ENCODE data around the gene GOLGA3. TPM values are rescaled to one million over a fixed set of nuclear protein-coding genes. Genes with fewer than 3 reads are reported as not detected.

GOLGA3 gene
- polyA plus RNA-seq, 1 donor (not counting 4 experiments of a cell fraction or from before 2014, with no cell fraction given): 11.0 TPM

- peaks cover 90% of the 10 kb centered on the region for H3K79me2 ChIP-seq (ENCODE audit: control insufficient read depth, insufficient read depth, low read length)
- no peak overlapping the region for H3K27ac ChIP-seq (ENCODE audit: control insufficient read depth, insufficient read depth, low read length)
- no peaks in the 10 kb centered on the region for H3K9me1 ChIP-seq (ENCODE audit: control insufficient read depth, extremely low read depth, insufficient read depth, low read length)
- no peaks in the 10 kb centered on the region for H3K4me1 ChIP-seq (ENCODE audit: control insufficient read depth, extremely low read depth, insufficient read depth, low read length)
- no peak overlapping the region for H2AFZ ChIP-seq (ENCODE audit: control insufficient read depth, low read length)
- H3K4me3 ChIP-seq (ENCODE audit: control insufficient read depth in 2 of 3, extremely low read depth in 1 of 3, insufficient read depth in 2 of 3, low read depth in 1 of 3, low read length in 3 of 3): no peak overlapping the region
- peaks cover 36% of the 10 kb centered on the region for H4K20me1 ChIP-seq (ENCODE audit: control insufficient read depth, extremely low read depth, insufficient read depth, low read length)
- DNase-seq (ENCODE audit: low read depth, low spot score) (no peak), FAIRE-seq (no peak)
- dilution Hi-C loops (cut with MboI; ENCODE audit: extremely low pct_ligation_motif_present, low sequenced_read_pairs): no loop called here
- H3K4me2 ChIP-seq (ENCODE audit: control insufficient read depth, extremely low read depth, insufficient read depth, low read depth, low read length): no peak overlapping the region
- TF ChIP-seq EZH2 (IDR thresholded peaks at IDR 0.05; ENCODE audit: low read length): no peak
- TF ChIP-seq, protein P1, sequence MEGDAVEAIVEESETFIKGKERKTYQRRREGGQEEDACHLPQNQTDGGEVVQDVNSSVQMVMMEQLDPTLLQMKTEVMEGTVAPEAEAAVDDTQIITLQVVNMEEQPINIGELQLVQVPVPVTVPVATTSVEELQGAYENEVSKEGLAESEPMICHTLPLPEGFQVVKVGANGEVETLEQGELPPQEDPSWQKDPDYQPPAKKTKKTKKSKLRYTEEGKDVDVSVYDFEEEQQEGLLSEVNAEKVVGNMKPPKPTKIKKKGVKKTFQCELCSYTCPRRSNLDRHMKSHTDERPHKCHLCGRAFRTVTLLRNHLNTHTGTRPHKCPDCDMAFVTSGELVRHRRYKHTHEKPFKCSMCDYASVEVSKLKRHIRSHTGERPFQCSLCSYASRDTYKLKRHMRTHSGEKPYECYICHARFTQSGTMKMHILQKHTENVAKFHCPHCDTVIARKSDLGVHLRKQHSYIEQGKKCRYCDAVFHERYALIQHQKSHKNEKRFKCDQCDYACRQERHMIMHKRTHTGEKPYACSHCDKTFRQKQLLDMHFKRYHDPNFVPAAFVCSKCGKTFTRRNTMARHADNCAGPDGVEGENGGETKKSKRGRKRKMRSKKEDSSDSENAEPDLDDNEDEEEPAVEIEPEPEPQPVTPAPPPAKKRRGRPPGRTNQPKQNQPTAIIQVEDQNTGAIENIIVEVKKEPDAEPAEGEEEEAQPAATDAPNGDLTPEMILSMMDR (optimal IDR thresholded peaks at IDR 0.05 in 1 of 3, IDR thresholded peaks at IDR 0.05 in 1 of 3, conservative IDR thresholded peaks at IDR 0.05 in 1 of 3; ENCODE audit: extremely low read depth in 1 of 3, insufficient read depth in 2 of 3, low read length in 3 of 3): no peak
- no peaks in the 10 kb centered on the region for H3K27me3 ChIP-seq (ENCODE audit: control insufficient read depth, extremely low read depth, insufficient read depth, low read length)
- H3K36me3 ChIP-seq (ENCODE audit: control insufficient read depth in 2 of 2, extremely low read depth in 1 of 2, insufficient read depth in 2 of 2, low read length in 2 of 2): peaks cover 61 to 68% of the 10 kb centered on the region in 2 experiments
- no peak overlapping the region for H3K9ac ChIP-seq (ENCODE audit: control insufficient read depth, extremely low read depth, insufficient read depth, low read length)
- H3K9me3 ChIP-seq (ENCODE audit: control insufficient read depth, low read depth, low read length): no peaks in the 10 kb centered on the region
Measured at GRCh38 chr12:132746613-132747012, 82.1 kb downstream of the GOLGA3 start.

- no peak overlapping the region for H3K4me2 ChIP-seq (ENCODE audit: control insufficient read depth, extremely low read depth, insufficient read depth, low read depth, low read length)
- no peak overlapping the region for H3K4me3 ChIP-seq (ENCODE audit: control insufficient read depth in 2 of 3, extremely low read depth in 1 of 3, insufficient read depth in 2 of 3, low read depth in 1 of 3, low read length in 3 of 3)
- no peak overlapping the region for H3K9ac ChIP-seq (ENCODE audit: control insufficient read depth, extremely low read depth, insufficient read depth, low read length)
- FAIRE-seq: no peak
- no peaks in the 10 kb centered on the region for H3K4me1 ChIP-seq (ENCODE audit: control insufficient read depth, extremely low read depth, insufficient read depth, low read length)
- TF ChIP-seq, protein P1 (optimal IDR thresholded peaks at IDR 0.05 in 1 of 3, IDR thresholded peaks at IDR 0.05 in 1 of 3, conservative IDR thresholded peaks at IDR 0.05 in 1 of 3; ENCODE audit: extremely low read depth in 1 of 3, insufficient read depth in 2 of 3, low read length in 3 of 3): no peak
- TF ChIP-seq EZH2 (IDR thresholded peaks at IDR 0.05; ENCODE audit: low read length): no peak
- DNase-seq (ENCODE audit: low read depth, low spot score): no peak
- H3K9me3 ChIP-seq (ENCODE audit: control insufficient read depth, low read depth, low read length): no peaks in the 10 kb centered on the region
- H3K9me1 ChIP-seq (ENCODE audit: control insufficient read depth, extremely low read depth, insufficient read depth, low read length): no peaks in the 10 kb centered on the region
- peaks cover 81% of the 10 kb centered on the region for H3K79me2 ChIP-seq (ENCODE audit: control insufficient read depth, insufficient read depth, low read length)
- peaks cover 40% of the 10 kb centered on the region for H4K20me1 ChIP-seq (ENCODE audit: control insufficient read depth, extremely low read depth, insufficient read depth, low read length)
- no peaks in the 10 kb centered on the region for H3K27me3 ChIP-seq (ENCODE audit: control insufficient read depth, extremely low read depth, insufficient read depth, low read length)
- H3K27ac ChIP-seq (ENCODE audit: control insufficient read depth, insufficient read depth, low read length): no peak overlapping the region
- H3K36me3 ChIP-seq (ENCODE audit: control insufficient read depth in 2 of 2, extremely low read depth in 1 of 2, insufficient read depth in 2 of 2, low read length in 2 of 2): peaks cover 64 to 71% of the 10 kb centered on the region in 2 experiments
- dilution Hi-C loops (cut with MboI; ENCODE audit: extremely low pct_ligation_motif_present, low sequenced_read_pairs): no loop called here
- no peak overlapping the region for H2AFZ ChIP-seq (ENCODE audit: control insufficient read depth, low read length)
Measured at GRCh38 chr12:132743831-132744230, 84.8 kb downstream of the GOLGA3 start.

Measured in keratinocyte (primary cell).